Liver (tissue), 9 donors: ENCODE measurements around the gene RASL11A. TPM values are rescaled to one million over a fixed set of nuclear protein-coding genes. Genes with fewer than 3 reads are reported as not detected.

Experiments used
- DNase-seq: peaks from one replicate; pipeline ENCODE4 v3.0.0-alpha.2; 2017; ENCODE audit warnings: low spot score
- H3K27ac ChIP-seq, 2 donors: one replicate each; pipeline ENCODE4 v1.7.0; 2013; ENCODE audit warnings: inconsistent platforms in 2 of 2, low read length in 2 of 2, control low read depth in 1 of 2, low read depth in 1 of 2, mild to moderate bottlenecking in 1 of 2
- H3K27me3 ChIP-seq, 4 donors: one replicate each; pipeline versions ENCODE4 v1.6.1 to v1.7.0; 2013; ENCODE audit warnings: low read length in 3 of 4, inconsistent platforms in 1 of 4, mild to moderate bottlenecking in 1 of 4, moderate library complexity in 1 of 4; ENCODE audit not compliant: control insufficient read depth in 4 of 4, insufficient read depth in 4 of 4
- H3K36me3 ChIP-seq, 4 donors: one replicate each; pipeline versions ENCODE4 v1.6.1 to v1.7.0; 2013; ENCODE audit warnings: low read length in 3 of 4, mild to moderate bottlenecking in 3 of 4, low read depth in 1 of 4, moderate library complexity in 1 of 4; ENCODE audit not compliant: control insufficient read depth in 4 of 4, insufficient read depth in 3 of 4
- H3K4me1 ChIP-seq, 4 donors: one replicate each; pipeline versions ENCODE4 v1.6.1 to v1.7.0; 2013; ENCODE audit warnings: low read length in 3 of 4, mild to moderate bottlenecking in 3 of 4, moderate library complexity in 1 of 4; ENCODE audit not compliant: control insufficient read depth in 4 of 4, insufficient read depth in 4 of 4
- H3K4me3 ChIP-seq, 3 donors: one replicate each; pipeline versions ENCODE4 v1.6.1 to v1.7.0; 2013; ENCODE audit warnings: low read length in 3 of 3, control low read depth in 1 of 3, low read depth in 1 of 3, mild to moderate bottlenecking in 1 of 3
- H3K9ac ChIP-seq, 2 donors: one replicate each; pipeline ENCODE4 v1.7.0; 2013; ENCODE audit warnings: low read length in 2 of 2, mild to moderate bottlenecking in 2 of 2, moderate library complexity in 2 of 2, control low read depth in 1 of 2, low read depth in 1 of 2
- H3K9me3 ChIP-seq, 4 donors: one replicate each; pipeline versions ENCODE4 v1.6.1 to v1.7.0; 2013; ENCODE audit warnings: low read length in 3 of 4; ENCODE audit not compliant: control insufficient read depth in 4 of 4
- EGR1 ChIP-seq, 2 donors: IDR thresholded peaks; 2 replicates each; pipeline ENCODE4 v1.6.1; 2016 to 2018; ENCODE audit warnings: antibody characterized with exemption in 2 of 2, low read depth in 2 of 2
- FOXA1 ChIP-seq: IDR thresholded peaks from 2 replicates; pipeline ENCODE4 v1.6.1; 2016; ENCODE audit warnings: antibody characterized with exemption
- HNF4A ChIP-seq, 2 donors: conservative IDR thresholded peaks; 2 replicates each; pipeline ENCODE4 v1.6.1; 2016; ENCODE audit warnings: antibody characterized with exemption in 2 of 2, mild to moderate bottlenecking in 2 of 2
- JUND ChIP-seq, 2 donors: IDR thresholded peaks; 2 replicates each; pipeline ENCODE4 v1.6.1; 2016; ENCODE audit warnings: antibody characterized with exemption in 2 of 2
- RAD21 ChIP-seq, 2 donors: IDR thresholded peaks; 2 replicates each; pipeline ENCODE4 v1.6.1; 2016; ENCODE audit warnings: antibody characterized with exemption in 2 of 2, mild to moderate bottlenecking in 2 of 2
- RXRA ChIP-seq, 2 donors: IDR thresholded peaks; 2 replicates each; pipeline ENCODE4 v1.6.1; 2017 to 2018; ENCODE audit warnings: antibody characterized with exemption in 2 of 2, mild to moderate bottlenecking in 1 of 2
- SP1 ChIP-seq: IDR thresholded peaks from 2 replicates; pipeline ENCODE4 v1.6.1; 2018; ENCODE audit warnings: antibody characterized with exemption, mild to moderate bottlenecking
- TAF1 ChIP-seq: conservative IDR thresholded peaks from 2 replicates; pipeline ENCODE4 v1.6.1; 2016; ENCODE audit warnings: antibody characterized with exemption, mild to moderate bottlenecking
- YY1 ChIP-seq: IDR thresholded peaks from 2 replicates; pipeline ENCODE4 v1.6.1; 2016; ENCODE audit warnings: antibody characterized with exemption, mild to moderate bottlenecking
- WGBS: extraction: QIAGEN DNeasy Blood & Tissue Kit; methylation state at CpG from one replicate; pipeline ENCODE4 v1.1.7; 2013; 5-methylcytosine and 5-hydroxymethylcytosine counted together
- polyA plus RNA-seq, 2 donors: library from polyadenylated mRNA; stranded (reverse) in 1 of 2; unstranded in 1 of 2; fragments of 200-250 nt in 1 of 2; fragments of >200 nt in 1 of 2; fragmentation: Nextera tagmentation in 1 of 2; extraction: Ambion mirVana in 1 of 2; gene quantifications; one replicate each; pipeline versions ENCODE4 v1.2.1 to v1.2.3, GENCODE V29; 2013 to 2015
- total RNA-seq, 2 donors: library from RNA; depleted of rRNA; stranded (reverse); fragments of >200 nt; gene quantifications; one replicate each; pipeline ENCODE4 v1.2.3, GENCODE V29; 2014
- TF ChIP-seq, protein P1 (sequence below): IDR thresholded peaks from 2 replicates; pipeline ENCODE4 v1.6.1; 2016; ENCODE audit warnings: antibody characterized with exemption
- TF ChIP-seq, protein P2 (sequence below): IDR thresholded peaks from 2 replicates; pipeline ENCODE4 v1.6.1; 2016; ENCODE audit warnings: antibody characterized with exemption, mild to moderate bottlenecking
- TF ChIP-seq, protein P3 (sequence below): fragments of 150-350 bp; IDR thresholded peaks from 2 replicates; pipeline ENCODE4 v1.5.1; 2017; ENCODE audit warnings: improper control_type of control experiment, low read depth, low read length; ENCODE audit not compliant: missing input control
- TF ChIP-seq, protein P4 (sequence below): IDR thresholded peaks from 2 replicates; pipeline ENCODE4 v1.6.1; 2016; ENCODE audit warnings: antibody characterized with exemption
- TF ChIP-seq, protein P5 (sequence below): IDR thresholded peaks from 2 replicates; pipeline ENCODE4 v1.6.1; 2016; ENCODE audit warnings: antibody characterized with exemption
- donor health status: healthy.
- donor health status: healthy.
- donor health status: healthy.
- donor health status: healthy.
- donor health status: healthy.

The RASL11A gene
- total and polyA plus RNA-seq, 4 donors = 2.5 to 5.6 (median 4.0) TPM

DNA sequence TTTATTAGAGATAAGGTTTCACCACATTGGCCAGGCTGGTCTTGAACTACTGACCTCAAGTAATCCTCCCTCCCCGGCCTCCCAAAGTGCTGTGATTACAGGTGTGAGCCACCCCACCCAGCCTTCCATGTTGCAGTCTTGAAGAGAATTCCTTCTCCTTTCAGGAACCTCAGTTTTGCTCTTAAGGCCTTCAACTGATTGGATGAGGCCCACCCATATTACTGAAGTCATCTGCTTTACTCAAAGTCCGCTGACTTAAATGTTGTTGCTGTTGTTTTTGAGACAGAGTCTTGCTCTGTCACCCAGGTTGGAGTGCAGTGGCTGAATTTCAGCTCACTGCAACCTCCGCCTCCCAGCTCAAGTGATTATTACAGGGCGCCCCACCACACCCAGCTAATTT is 33.5 kb downstream of the RASL11A start:
- no peak for TF ChIP-seq FOXA1
- Histone ChIP-seq H3K9ac (no peak overlapping the region), H3K4me1 (peaks cover 0 to 4% (median 0%) of the 10 kb centered on the region in 4 donors), H3K36me3 (no peaks in the 10 kb centered on the region), H3K27ac (no peak overlapping the region), H3K9me3 (no peaks in the 10 kb centered on the region), H3K27me3 (no peaks in the 10 kb centered on the region), H3K4me3 (no peak overlapping the region)
- 84% methylated on average over 4 of the region's 4 CpGs for WGBS
- DNase-seq = no peak

DNA sequence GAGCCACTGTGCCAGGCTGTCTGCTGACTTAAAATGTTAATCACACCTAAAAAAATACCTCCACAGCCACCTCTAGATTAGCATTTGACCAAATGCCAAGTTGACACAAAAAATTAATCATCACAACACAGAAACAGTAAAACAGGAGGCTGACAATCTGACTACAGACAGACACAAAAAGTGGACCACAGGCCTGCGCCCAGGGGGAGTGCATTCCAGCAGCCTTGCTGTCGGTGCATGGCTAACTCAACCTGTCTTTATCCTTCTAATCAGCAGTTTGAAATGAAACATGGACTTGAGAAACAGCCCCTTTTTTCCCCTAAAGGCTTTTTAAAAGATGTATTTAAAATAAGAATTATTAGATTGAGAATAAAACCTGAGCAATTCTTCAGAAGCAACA is 34.0 kb downstream of the RASL11A start:
- no peak overlapping the region for H3K9ac ChIP-seq
- TF ChIP-seq EGR1 (IDR thresholded peaks at IDR 0.05; ENCODE audit: low read depth in 2 of 2) (no peak), FOXA1 (no peak), TAF1 (no peak), JUND (IDR thresholded peaks at IDR 0.05) (no peak)
- TF ChIP-seq, protein P1, sequence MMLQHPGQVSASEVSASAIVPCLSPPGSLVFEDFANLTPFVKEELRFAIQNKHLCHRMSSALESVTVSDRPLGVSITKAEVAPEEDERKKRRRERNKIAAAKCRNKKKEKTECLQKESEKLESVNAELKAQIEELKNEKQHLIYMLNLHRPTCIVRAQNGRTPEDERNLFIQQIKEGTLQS = no peak
- TF ChIP-seq, protein P2, sequence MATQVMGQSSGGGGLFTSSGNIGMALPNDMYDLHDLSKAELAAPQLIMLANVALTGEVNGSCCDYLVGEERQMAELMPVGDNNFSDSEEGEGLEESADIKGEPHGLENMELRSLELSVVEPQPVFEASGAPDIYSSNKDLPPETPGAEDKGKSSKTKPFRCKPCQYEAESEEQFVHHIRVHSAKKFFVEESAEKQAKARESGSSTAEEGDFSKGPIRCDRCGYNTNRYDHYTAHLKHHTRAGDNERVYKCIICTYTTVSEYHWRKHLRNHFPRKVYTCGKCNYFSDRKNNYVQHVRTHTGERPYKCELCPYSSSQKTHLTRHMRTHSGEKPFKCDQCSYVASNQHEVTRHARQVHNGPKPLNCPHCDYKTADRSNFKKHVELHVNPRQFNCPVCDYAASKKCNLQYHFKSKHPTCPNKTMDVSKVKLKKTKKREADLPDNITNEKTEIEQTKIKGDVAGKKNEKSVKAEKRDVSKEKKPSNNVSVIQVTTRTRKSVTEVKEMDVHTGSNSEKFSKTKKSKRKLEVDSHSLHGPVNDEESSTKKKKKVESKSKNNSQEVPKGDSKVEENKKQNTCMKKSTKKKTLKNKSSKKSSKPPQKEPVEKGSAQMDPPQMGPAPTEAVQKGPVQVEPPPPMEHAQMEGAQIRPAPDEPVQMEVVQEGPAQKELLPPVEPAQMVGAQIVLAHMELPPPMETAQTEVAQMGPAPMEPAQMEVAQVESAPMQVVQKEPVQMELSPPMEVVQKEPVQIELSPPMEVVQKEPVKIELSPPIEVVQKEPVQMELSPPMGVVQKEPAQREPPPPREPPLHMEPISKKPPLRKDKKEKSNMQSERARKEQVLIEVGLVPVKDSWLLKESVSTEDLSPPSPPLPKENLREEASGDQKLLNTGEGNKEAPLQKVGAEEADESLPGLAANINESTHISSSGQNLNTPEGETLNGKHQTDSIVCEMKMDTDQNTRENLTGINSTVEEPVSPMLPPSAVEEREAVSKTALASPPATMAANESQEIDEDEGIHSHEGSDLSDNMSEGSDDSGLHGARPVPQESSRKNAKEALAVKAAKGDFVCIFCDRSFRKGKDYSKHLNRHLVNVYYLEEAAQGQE = no peak
- TF ChIP-seq, protein P3, sequence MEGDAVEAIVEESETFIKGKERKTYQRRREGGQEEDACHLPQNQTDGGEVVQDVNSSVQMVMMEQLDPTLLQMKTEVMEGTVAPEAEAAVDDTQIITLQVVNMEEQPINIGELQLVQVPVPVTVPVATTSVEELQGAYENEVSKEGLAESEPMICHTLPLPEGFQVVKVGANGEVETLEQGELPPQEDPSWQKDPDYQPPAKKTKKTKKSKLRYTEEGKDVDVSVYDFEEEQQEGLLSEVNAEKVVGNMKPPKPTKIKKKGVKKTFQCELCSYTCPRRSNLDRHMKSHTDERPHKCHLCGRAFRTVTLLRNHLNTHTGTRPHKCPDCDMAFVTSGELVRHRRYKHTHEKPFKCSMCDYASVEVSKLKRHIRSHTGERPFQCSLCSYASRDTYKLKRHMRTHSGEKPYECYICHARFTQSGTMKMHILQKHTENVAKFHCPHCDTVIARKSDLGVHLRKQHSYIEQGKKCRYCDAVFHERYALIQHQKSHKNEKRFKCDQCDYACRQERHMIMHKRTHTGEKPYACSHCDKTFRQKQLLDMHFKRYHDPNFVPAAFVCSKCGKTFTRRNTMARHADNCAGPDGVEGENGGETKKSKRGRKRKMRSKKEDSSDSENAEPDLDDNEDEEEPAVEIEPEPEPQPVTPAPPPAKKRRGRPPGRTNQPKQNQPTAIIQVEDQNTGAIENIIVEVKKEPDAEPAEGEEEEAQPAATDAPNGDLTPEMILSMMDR = no peak
- TF ChIP-seq, protein P4, sequence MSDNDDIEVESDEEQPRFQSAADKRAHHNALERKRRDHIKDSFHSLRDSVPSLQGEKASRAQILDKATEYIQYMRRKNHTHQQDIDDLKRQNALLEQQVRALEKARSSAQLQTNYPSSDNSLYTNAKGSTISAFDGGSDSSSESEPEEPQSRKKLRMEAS = no peak
- no peaks in the 10 kb centered on the region for H3K4me1 ChIP-seq
- no peak overlapping the region for H3K4me3 ChIP-seq
- H3K9me3 ChIP-seq = no peaks in the 10 kb centered on the region
- H3K27ac ChIP-seq = no peak overlapping the region
- 94% methylated on average over 2 of the region's 2 CpGs for WGBS
- H3K36me3 ChIP-seq = no peaks in the 10 kb centered on the region
- no peaks in the 10 kb centered on the region for H3K27me3 ChIP-seq
- DNase-seq = no peak

DNA sequence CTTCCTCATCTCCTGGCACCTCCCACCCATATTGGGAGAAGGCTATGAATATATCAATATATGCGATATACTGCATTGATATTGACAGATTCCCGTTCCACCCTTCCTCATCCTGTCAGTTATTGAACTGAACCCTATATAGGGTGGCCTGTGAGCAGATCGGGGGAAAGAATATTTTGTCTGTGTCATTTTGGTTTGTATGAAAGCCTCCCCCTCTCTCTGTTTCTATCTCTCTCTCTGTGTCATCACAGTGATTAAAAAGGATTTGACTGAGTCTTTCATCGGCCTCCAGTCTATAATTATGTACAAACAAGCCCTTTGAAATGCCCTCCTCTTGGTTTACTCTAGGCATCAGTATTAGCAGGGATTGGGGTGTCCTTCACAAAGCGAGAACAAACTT is 35.7 kb downstream of the RASL11A start:
- Histone ChIP-seq H3K9ac (no peak overlapping the region), H3K36me3 (no peaks in the 10 kb centered on the region), H3K9me3 (no peaks in the 10 kb centered on the region), H3K4me1 (no peaks in the 10 kb centered on the region), H3K27ac (no peak overlapping the region), H3K27me3 (no peaks in the 10 kb centered on the region), H3K4me3 (no peak overlapping the region)
- no peak for DNase-seq
- WGBS = 87% methylated on average over 5 of the region's 5 CpGs
- no peak for TF ChIP-seq JUND (IDR thresholded peaks at IDR 0.05)
- TF ChIP-seq HNF4A (conservative IDR thresholded peaks at IDR 0.05) = no peak
- TF ChIP-seq TAF1 = no peak
- no peak for TF ChIP-seq RXRA (IDR thresholded peaks at IDR 0.05)
- TF ChIP-seq, protein P3 = no peak
- no peak for TF ChIP-seq SP1
- TF ChIP-seq RAD21 (IDR thresholded peaks at IDR 0.05) = no peak
- TF ChIP-seq, protein P5, sequence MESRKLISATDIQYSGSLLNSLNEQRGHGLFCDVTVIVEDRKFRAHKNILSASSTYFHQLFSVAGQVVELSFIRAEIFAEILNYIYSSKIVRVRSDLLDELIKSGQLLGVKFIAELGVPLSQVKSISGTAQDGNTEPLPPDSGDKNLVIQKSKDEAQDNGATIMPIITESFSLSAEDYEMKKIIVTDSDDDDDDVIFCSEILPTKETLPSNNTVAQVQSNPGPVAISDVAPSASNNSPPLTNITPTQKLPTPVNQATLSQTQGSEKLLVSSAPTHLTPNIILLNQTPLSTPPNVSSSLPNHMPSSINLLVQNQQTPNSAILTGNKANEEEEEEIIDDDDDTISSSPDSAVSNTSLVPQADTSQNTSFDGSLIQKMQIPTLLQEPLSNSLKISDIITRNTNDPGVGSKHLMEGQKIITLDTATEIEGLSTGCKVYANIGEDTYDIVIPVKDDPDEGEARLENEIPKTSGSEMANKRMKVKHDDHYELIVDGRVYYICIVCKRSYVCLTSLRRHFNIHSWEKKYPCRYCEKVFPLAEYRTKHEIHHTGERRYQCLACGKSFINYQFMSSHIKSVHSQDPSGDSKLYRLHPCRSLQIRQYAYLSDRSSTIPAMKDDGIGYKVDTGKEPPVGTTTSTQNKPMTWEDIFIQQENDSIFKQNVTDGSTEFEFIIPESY = no peak
- no peak for TF ChIP-seq YY1
